ENCODE data around the gene ARHGDIA.
"Not testable (repeated sequence)": the region's sequence is repeated elsewhere in the genome, so short reads cannot be mapped to it uniquely, and the experiment has no call there.

Gene ARHGDIA

DNA sequence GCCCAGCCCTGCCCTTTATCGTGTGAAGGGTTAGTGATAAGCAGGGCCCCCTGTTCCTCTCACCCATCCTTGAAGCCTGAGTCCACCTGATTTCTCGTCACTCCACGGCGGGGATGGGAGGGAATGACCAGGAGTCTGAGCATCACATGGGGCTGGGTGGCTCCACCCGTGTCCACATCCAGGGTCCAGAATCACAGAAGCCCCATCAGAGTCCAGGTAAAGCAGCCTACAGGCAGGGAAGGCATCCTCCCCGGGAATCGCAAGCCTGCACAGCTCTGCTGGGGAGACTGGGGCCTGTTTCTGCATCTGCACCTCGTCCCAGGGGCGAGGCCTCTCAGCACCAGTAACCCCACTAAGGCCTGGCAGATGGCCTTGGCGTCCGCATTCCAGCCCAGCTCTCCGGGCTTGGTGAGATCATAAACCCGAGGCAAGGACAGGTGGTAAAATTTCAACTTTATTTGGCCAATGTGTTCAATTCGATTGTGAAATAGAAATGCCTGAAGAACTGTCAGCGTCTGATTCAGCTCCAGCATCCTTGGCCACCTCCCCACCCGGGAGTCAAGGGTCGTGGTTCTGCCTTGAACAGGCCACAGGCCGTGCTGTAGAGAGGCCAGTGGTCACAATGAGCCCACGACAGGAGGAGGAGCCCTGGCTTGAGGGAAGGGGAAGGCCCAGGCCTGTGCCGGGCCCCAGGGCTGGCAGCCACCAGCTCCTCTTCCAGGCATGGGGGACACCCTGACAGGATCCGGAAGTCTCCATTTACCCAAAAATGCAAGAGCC is 28.2 kb downstream of the ARHGDIA start:
- FAIRE-seq = no peak

- FAIRE-seq = no peak
Measured at GRCh38 chr17:81842378-81842724, 28.8 kb downstream of the ARHGDIA start.

- FAIRE-seq = no peak
Measured at GRCh38 chr17:81841866-81842265, 29.3 kb downstream of the ARHGDIA start.

GRCh38 chr17:81840826-81841778 is 30.0 kb downstream of the ARHGDIA start:
- FAIRE-seq = no peak

GRCh38 chr17:81840059-81840458 is 31.1 kb downstream of the ARHGDIA start:
- FAIRE-seq = not testable (repeated sequence)

DNA sequence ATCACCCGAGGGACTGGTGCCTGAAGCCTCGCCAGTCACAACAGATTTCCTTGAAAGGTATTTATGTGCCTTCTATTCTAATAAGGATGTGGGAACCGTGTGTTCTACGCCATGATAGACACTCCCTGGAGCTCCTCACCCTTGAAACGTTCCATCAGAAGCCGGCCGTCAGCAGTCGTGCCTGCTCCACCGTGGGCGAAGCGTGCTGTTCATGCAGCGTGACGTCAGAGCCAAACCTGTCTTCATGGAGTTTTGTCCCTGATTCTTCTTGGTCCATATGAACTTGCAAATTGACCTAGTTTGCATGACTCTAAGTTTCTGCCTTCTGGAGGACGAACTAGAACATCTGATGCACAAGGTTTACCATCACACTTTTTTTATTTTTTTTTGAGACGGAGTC is 31.8 kb downstream of the ARHGDIA start:
- FAIRE-seq = no peak

- no peak for FAIRE-seq
Measured at GRCh38 chr17:81838753-81839255, 32.3 kb downstream of the ARHGDIA start.

DNA sequence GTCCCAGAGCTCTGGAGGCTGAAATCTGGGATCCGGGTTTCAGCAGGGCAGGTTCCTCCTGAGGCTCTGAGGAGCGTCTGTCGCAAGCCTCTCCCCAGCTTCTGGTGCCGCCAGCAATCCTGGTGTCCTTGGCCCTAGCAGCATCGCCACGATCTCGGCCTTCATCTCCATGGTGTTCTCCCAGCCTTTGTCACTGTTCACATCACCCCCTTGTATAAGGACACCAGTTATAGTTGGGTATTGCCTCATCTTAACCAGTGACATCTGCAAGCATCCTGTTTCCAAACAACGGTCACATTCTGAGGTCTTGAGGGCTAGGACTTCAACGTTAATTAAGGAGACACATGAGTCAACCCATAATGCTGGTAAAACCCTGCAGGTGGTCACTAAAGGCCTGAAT is 33.5 kb downstream of the ARHGDIA start:
- FAIRE-seq = no peak

- no peak for FAIRE-seq
Measured at GRCh38 chr17:81834831-81835267, 36.3 kb downstream of the ARHGDIA start, which contains the start of gene PPP1R27. PPP1R27 (minus strand) TSS chr17:81835050; CDS start chr17:81834953, 97 bp downstream.

DNA sequence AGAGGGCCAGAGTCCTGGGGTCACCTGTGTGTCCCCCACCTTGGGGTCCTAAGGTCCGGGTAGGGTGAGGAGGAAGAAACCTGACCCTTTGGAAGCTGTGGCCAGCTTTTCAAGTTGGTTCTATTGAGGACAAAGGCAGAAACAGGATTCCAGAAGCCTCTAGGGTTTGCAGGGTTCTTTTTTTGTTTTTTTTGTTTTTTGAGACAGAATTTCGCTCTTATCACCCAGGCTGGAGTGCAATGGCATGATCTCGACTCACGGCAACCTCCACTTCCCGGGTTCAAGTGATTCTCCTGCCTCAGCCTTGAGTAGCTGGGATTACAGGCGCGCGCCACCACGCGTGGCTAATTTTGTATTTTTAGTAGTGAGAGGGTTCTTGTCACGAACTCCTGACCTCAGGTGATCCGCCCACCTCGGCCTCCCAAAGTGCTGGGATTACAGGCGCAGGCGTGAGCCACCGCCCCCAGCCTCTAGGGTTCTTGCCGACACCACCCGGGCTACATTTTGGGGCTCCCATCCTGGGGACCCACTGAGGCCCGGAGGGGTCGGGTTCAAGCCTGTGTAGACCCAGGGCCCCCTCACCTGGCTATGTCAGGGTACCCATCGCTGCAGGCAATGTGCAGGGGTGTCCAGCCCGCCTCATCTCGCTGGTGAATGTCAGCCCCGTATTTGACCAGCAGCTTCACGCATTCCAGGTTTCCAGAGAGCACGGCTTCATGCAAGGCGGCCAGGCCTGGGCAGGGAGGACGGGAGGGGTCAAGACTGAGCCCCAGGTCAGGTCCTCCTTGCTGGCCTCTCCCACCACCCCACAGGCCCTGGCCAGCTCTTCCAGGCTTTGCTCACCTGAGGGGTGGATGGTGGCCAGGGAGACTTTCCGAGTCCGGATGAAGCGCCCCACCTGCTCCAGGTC is 37.0 kb downstream of the ARHGDIA start:
- FAIRE-seq = no peak

DNA sequence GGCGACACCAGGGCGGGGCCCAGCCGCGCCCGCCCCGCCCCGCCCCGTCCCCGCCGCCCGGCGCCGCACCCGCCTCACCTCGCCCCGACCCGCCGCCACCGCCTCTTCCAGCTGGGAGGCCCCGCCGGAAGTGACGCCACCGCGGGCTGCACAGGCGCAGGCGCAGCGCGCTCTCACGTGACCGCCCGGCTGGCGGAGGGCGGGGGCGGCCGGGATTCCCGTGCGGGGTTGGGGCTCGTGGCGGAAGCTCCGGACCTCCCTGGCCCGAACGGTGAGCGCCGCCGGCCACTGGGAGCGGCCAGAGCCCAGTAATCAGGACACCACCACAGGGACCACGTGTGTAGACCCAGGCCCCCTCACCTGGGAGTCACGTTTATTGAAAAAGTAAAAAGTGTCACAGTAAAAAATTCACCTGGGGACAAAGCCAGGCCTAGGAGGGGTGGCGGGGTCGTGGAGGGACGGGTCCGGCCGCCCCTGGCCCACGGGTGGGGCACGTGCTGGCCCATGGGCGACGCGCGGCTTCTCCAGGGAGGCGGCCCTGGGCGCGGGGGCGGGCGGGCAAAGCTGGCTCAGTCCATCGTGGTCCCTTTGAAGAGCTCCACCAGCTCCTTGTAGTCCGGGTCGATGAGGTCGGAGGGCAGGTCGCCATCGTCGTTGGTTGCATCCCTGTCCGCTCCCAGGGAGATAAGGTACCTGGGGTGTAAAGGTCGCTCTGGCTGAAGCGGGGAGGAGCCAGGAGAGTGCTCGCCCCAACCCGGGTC is 37.8 kb downstream of the ARHGDIA start, which contains the start of gene MCRIP1:
MCRIP1 (minus strand) TSS at position 132 of the 761 bp plus-strand sequence. CDS start 8,785 bp downstream, outside the sequence.
- no peak for FAIRE-seq

DNA sequence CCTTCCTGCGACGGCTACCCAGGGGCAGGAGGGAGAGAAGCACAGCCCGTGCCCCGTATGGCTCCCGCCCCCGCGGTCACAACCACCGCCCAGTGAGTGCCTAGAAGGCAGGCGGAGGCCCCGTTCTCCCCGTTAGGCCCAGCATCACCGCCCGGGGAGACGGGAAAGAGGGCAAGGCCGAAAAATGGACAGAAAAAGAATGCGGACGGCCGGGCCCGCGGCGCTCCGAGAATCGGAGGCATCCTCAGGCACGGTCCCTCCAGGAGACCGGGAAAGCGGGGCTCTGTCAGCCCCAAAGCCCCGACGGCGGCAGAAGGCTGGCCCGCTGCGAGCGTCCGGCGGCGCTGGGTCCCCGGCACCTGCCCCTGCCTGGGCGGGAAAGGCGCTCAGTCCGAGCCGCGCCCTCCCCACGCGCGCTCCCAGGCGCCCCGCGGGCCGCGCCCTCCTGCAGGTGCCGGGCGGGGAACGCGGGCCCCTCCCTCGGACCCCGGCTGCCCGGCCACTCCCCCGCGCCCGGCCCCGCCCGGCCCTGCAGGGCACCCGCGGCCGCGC is 38.5 kb downstream of the ARHGDIA start:
- FAIRE-seq = no peak

GRCh38 chr17:81831957-81832607 is 39.1 kb downstream of the ARHGDIA start:
- FAIRE-seq = no peak

DNA sequence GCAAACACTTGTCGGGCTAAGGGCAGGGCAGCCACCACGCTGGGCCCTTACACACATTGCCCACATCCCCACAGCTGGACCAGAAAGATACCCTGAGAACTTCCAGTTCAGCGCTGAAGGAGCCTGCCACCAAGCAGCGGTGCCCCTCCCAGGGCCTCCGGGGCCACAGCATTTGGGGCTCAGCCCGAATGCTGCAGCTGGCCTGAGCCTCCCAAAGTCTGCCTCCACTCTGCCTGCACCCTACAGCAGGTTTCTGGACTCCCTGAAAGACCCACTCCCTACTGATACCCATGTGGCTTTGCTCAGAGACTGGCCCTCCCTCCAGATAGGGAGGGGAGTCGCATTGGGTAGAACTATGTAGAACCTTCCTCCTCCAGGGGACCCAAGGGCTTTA is 39.6 kb downstream of the ARHGDIA start:
- FAIRE-seq = no peak

DNA sequence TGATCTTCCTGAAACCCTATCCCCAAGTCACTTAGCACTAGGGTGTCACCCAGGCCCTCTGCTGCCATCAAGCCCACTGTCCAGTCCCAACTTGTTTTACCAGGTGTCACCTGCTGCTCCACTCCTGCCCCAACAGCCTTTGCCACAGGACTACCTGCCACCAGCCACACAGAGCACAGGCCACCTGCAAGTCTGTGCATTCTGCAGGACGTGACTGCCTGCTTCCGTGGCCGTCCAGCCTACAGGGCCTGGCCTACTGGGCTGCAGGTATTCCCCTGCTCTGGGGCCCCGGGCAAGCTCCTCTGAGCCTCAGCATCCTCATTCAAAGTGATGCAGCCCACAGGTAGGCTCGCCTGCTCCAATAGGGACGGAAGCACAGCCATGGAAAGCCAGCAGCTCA is 41.3 kb downstream of the ARHGDIA start:
- FAIRE-seq = no peak

GRCh38 chr17:81828656-81829055 is 42.5 kb downstream of the ARHGDIA start:
- FAIRE-seq = no peak

- no peak for FAIRE-seq
Measured at GRCh38 chr17:81825841-81826466, 45.2 kb downstream of the ARHGDIA start.

DNA sequence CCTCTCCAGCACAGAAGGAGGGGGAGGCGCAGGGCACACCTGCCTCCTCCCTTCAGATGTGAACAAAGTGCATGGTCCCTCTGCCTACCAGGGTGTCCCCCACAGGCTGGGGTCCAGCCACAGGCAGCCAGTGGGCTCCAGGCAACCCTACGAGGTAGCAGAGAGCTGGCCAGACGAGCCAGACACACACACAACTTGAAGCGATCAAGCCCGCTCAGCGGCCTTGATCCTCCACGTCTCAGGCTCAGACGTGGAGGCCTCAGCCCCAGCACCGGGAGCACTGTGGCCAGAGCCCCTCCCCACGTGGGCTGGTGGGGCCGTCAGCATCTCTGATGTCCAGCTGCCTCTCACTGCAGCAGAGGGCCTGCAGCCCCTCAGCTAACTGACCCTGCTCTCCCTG is 46.5 kb downstream of the ARHGDIA start:
- FAIRE-seq = no peak

DNA sequence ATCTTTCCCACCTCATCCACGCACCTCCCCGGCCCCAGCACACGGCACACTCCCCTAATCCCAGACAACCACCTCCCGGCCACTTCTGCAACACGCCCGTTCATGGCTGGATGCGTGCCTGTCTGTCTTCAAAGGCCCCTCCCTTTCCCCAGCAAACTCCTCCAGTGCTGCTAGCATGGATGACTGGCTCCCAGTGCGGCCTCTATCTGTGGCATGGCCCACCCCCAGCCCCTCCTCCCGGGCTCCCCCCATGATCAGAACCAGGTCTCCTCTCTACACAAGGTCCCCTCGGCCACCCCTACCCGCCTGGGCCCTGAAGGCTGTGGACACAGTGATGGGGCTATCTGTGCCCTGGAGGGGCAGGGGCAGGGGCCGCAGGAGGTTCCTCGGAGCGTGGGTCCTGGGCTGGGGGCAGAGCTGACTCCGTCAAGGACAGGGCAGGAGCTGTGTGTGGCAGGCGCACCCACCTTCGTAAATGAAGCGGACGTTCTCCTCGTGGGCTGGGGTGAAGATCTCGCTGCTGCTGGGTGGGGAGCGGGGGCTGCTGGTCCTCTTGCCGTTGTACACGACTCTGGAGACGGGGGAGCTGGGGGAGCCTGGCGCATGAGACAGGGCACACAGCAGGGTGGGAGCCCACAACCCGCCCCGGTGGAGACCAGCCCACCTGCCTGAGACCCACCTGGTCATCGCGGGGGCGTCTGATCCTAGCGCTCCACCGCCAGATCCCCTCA is 47.2 kb downstream of the ARHGDIA start:
- no peak for FAIRE-seq
